HG03060 (cell line): ENCODE data around the gene ADAT3.
"Not testable (repeated sequence)": the region's sequence is repeated elsewhere in the genome, so short reads cannot be mapped to it uniquely, and the experiment has no call there.

Experiments
- ATAC-seq: cut with Tn5 transposase; IDR thresholded peaks from one replicate; pipeline ENCODE4 v1.9.1; 2021; ENCODE audit warnings: low read depth, moderate number of reproducible peaks; ENCODE audit not compliant: unreplicated experiment

Gene ADAT3

GRCh38 chr19:1866693-1867348 lies 38.4 kb upstream of the ADAT3 start:
- no peak for ATAC-seq

- ATAC-seq, result no peak
Measured at GRCh38 chr19:1867349-1867724, 37.9 kb upstream of the ADAT3 start.

GRCh38 chr19:1868971-1869370 lies 36.2 kb upstream of the ADAT3 start:
- ATAC-seq, result no peak

- ATAC-seq, result no peak
Measured at GRCh38 chr19:1871140-1871597, 34.0 kb upstream of the ADAT3 start.

GRCh38 chr19:1871630-1872029 lies 33.6 kb upstream of the ADAT3 start:
- no peak for ATAC-seq

- ATAC-seq, result no peak
Measured at GRCh38 chr19:1872807-1873523, 32.2 kb upstream of the ADAT3 start.

GRCh38 chr19:1873524-1874473 lies 31.4 kb upstream of the ADAT3 start:
- ATAC-seq, result no peak

- no peak for ATAC-seq
Measured at GRCh38 chr19:1874554-1875185, 30.5 kb upstream of the ADAT3 start.

- ATAC-seq, result not testable (repeated sequence)
Measured at GRCh38 chr19:1875265-1875645, 29.9 kb upstream of the ADAT3 start.

- peak; percentile 69 for ATAC-seq
Measured at GRCh38 chr19:1875646-1876495, 29.3 kb upstream of the ADAT3 start.

GRCh38 chr19:1876496-1877279 lies 28.5 kb upstream of the ADAT3 start:
- not testable (repeated sequence) for ATAC-seq

GRCh38 chr19:1877280-1877660 lies 27.9 kb upstream of the ADAT3 start:
- ATAC-seq, result not testable (repeated sequence)

GRCh38 chr19:1878583-1878982 lies 26.6 kb upstream of the ADAT3 start:
- not testable (repeated sequence) for ATAC-seq

- not testable (repeated sequence) for ATAC-seq
Measured at GRCh38 chr19:1879982-1880381, 25.2 kb upstream of the ADAT3 start.

- no peak for ATAC-seq
Measured at GRCh38 chr19:1880611-1881392, 24.4 kb upstream of the ADAT3 start.

- ATAC-seq, result not testable (repeated sequence)
Measured at GRCh38 chr19:1881393-1882088, 23.7 kb upstream of the ADAT3 start.

GRCh38 chr19:1882089-1882785 lies 23.0 kb upstream of the ADAT3 start:
- ATAC-seq, result no peak
